ENCODE measurements around the gene RHCE. TPM values are rescaled to one million over a fixed set of nuclear protein-coding genes. Genes with fewer than 3 reads are reported as not detected.

The RHCE gene
- total RNA-seq, 4 donors from 2014 or later: 0.17 TPM; not detected in 3

GRCh38 chr1:25349606-25350005 is 71.0 kb downstream of the RHCE start:
- H3K4me1 ChIP-seq: peaks cover 0 to 8% (median 4%) of the 10 kb centered on the region in 4 donors
- no peak overlapping the region for H3K27ac ChIP-seq (replicated peaks in 1 of 4)
- H3K9me3 ChIP-seq: no peaks in the 10 kb centered on the region
- DNase-seq (ENCODE audit: extremely low spot score): no peak
- H3K4me3 ChIP-seq: no peak overlapping the region
- TF ChIP-seq POLR2AphosphoS5 (IDR thresholded peaks at IDR 0.05): no peak
- no peak for TF ChIP-seq CTCF (IDR thresholded peaks at IDR 0.05)
- no peak for TF ChIP-seq EP300 (IDR thresholded peaks at IDR 0.05)
- TF ChIP-seq POLR2A (IDR thresholded peaks at IDR 0.05; ENCODE audit: low read depth): no peak
- H3K36me3 ChIP-seq: peaks cover 22 to 79% (median 57%) of the 10 kb centered on the region in 4 donors
- WGBS: 95% methylated on average over 3 of the region's 3 CpGs
- intact Hi-C loops (cut with DNase I): no loop called here
- H3K27me3 ChIP-seq: no peaks in the 10 kb centered on the region

- H3K27me3 ChIP-seq: no peaks in the 10 kb centered on the region
- no peaks in the 10 kb centered on the region for H3K9me3 ChIP-seq
- TF ChIP-seq CTCF (IDR thresholded peaks at IDR 0.05) (no peak), EP300 (IDR thresholded peaks at IDR 0.05) (no peak), POLR2A (IDR thresholded peaks at IDR 0.05; ENCODE audit: low read depth) (no peak), POLR2AphosphoS5 (IDR thresholded peaks at IDR 0.05) (no peak)
- intact Hi-C loops (cut with DNase I): no loop called here
- H3K36me3 ChIP-seq: peaks cover 10 to 73% (median 47%) of the 10 kb centered on the region in 4 donors
- 85% methylated on average over 2 of the region's 2 CpGs for WGBS
- no peak overlapping the region for H3K27ac ChIP-seq (replicated peaks in 1 of 4)
- H3K4me3 ChIP-seq: no peak overlapping the region
- no peak for DNase-seq (ENCODE audit: extremely low spot score)
- peaks cover 0 to 8% (median 4%) of the 10 kb centered on the region in 4 donors for H3K4me1 ChIP-seq
These were observed 73.1 kb downstream of the RHCE start for GRCh38 chr1:25347556-25347955.

- no peak for DNase-seq (ENCODE audit: extremely low spot score)
- Histone ChIP-seq H3K9me3 (no peaks in the 10 kb centered on the region), H3K27me3 (no peaks in the 10 kb centered on the region), H3K27ac (replicated peaks in 1 of 4) (no peak overlapping the region), H3K36me3 (peaks cover 5 to 60% (median 33%) of the 10 kb centered on the region in 4 donors), H3K4me1 (peaks cover 18 to 31% (median 29%) of the 10 kb centered on the region in 4 donors), H3K4me3 (no peak overlapping the region)
- WGBS: 78% methylated on average over 4 of the region's 4 CpGs
- intact Hi-C loops (cut with DNase I): no loop called here
- TF ChIP-seq POLR2A (IDR thresholded peaks at IDR 0.05; ENCODE audit: low read depth): no peak
- TF ChIP-seq POLR2AphosphoS5 (IDR thresholded peaks at IDR 0.05): no peak
These were observed 76.8 kb downstream of the RHCE start for GRCh38 chr1:25343872-25344271.

- Histone ChIP-seq H3K4me3 (no peak overlapping the region), H3K27ac (replicated peaks in 1 of 4) (no peak overlapping the region), H3K36me3 (peaks cover 5 to 50% (median 27%) of the 10 kb centered on the region in 4 donors), H3K9me3 (no peaks in the 10 kb centered on the region), H3K4me1 (peaks cover 18 to 31% (median 29%) of the 10 kb centered on the region in 4 donors), H3K27me3 (no peaks in the 10 kb centered on the region)
- TF ChIP-seq POLR2AphosphoS5 (IDR thresholded peaks at IDR 0.05): no peak
- TF ChIP-seq CTCF (IDR thresholded peaks at IDR 0.05): no peak
- TF ChIP-seq EP300 (IDR thresholded peaks at IDR 0.05): no peak
- TF ChIP-seq POLR2A (IDR thresholded peaks at IDR 0.05; ENCODE audit: low read depth): no peak
- WGBS: 97% methylated on average over 1 of the region's 1 CpG
- no peak for DNase-seq (ENCODE audit: extremely low spot score)
- intact Hi-C loops (cut with DNase I): no loop called here
These were observed 77.8 kb downstream of the RHCE start for GRCh38 chr1:25342846-25343245.

GRCh38 chr1:25341746-25342145 is 78.9 kb downstream of the RHCE start:
- H3K36me3 ChIP-seq: peaks cover 5 to 39% (median 22%) of the 10 kb centered on the region in 4 donors
- no peaks in the 10 kb centered on the region for H3K27me3 ChIP-seq
- intact Hi-C loops (cut with DNase I): no loop called here
- DNase-seq (ENCODE audit: extremely low spot score): no peak
- no peak overlapping the region for H3K4me3 ChIP-seq
- H3K27ac ChIP-seq (replicated peaks in 1 of 4): no peak overlapping the region
- WGBS: 80% methylated on average over 6 of the region's 6 CpGs
- no peak for TF ChIP-seq CTCF (IDR thresholded peaks at IDR 0.05)
- TF ChIP-seq POLR2AphosphoS5 (IDR thresholded peaks at IDR 0.05): no peak
- H3K4me1 ChIP-seq: peaks cover 18 to 31% (median 29%) of the 10 kb centered on the region in 4 donors
- no peaks in the 10 kb centered on the region for H3K9me3 ChIP-seq
